Cardiac muscle cell (in vitro differentiated cells and primary cell): ENCODE results near the gene PDK2. TPM values are rescaled to one million over a fixed set of nuclear protein-coding genes. Genes with fewer than 3 reads are reported as not detected.

Experiments used
- DNase-seq, 2 donors: peaks; one replicate each; pipeline versions ENCODE4 v3.0.0 to v3.0.0-alpha.2; 2010 to 2017; ENCODE audit warnings: low read depth in 1 of 2, low spot score in 1 of 2
- H3K27ac ChIP-seq: fragments of 200-600 bp; sonication (generic); 2 replicates; pipeline ENCODE4 v1.5.1; 2016
- H3K27me3 ChIP-seq: fragments of 200-600 bp; sonication (generic); 2 replicates; pipeline ENCODE4 v1.6.0; 2016; ENCODE audit warnings: control low read depth
- H3K36me3 ChIP-seq: fragments of 200-600 bp; sonication (generic); 2 replicates; pipeline ENCODE4 v1.5.1; 2016; ENCODE audit warnings: control low read depth
- H3K4me1 ChIP-seq: fragments of 200-600 bp; sonication (generic); 2 replicates; pipeline ENCODE4 v1.8.1; 2017; ENCODE audit warnings: low read depth, mild to moderate bottlenecking, mixed run types
- H3K4me3 ChIP-seq: fragments of 200-600 bp; sonication (generic); 2 replicates; pipeline ENCODE4 v1.5.1; 2016; ENCODE audit warnings: mild to moderate bottlenecking
- H3K9me3 ChIP-seq: fragments of 200-600 bp; sonication (generic); 2 replicates; pipeline ENCODE4 v1.5.1; 2017; ENCODE audit warnings: low read depth, mild to moderate bottlenecking, control low read depth
- CTCF ChIP-seq: IDR thresholded peaks from 2 replicates; pipeline ENCODE4 v1.5.1; 2012; ENCODE audit warnings: low read depth, mild to moderate bottlenecking, low read length
- polyA plus RNA-seq: library from polyadenylated mRNA; unstranded; fragments of >200 nt; fragmentation: Nextera tagmentation; extraction: Ambion mirVana; gene quantifications from 2 replicates; pipeline ENCODE4 v1.2.1, GENCODE V29; 2016
- total RNA-seq: library from RNA; depleted of rRNA; stranded (reverse); fragments of >200 nt; gene quantifications from 2 replicates; pipeline ENCODE4 v1.2.3, GENCODE V29; 2016

Gene PDK2
- total and polyA plus RNA-seq, 2 experiments from 2014 or later, result 88.5 to 146 TPM

- Histone ChIP-seq H3K4me1 (peaks cover 3% of the 10 kb centered on the region), H3K27ac (no peak overlapping the region), H3K36me3 (no peaks in the 10 kb centered on the region), H3K27me3 (no peaks in the 10 kb centered on the region), H3K9me3 (no peaks in the 10 kb centered on the region), H3K4me3 (no peak overlapping the region)
- TF ChIP-seq CTCF, result no peak
- peak in 1 of 2 donors; percentile 56 for DNase-seq
Observed at GRCh38 chr17:50048146-50048720, 46.9 kb upstream of the PDK2 start.

DNA sequence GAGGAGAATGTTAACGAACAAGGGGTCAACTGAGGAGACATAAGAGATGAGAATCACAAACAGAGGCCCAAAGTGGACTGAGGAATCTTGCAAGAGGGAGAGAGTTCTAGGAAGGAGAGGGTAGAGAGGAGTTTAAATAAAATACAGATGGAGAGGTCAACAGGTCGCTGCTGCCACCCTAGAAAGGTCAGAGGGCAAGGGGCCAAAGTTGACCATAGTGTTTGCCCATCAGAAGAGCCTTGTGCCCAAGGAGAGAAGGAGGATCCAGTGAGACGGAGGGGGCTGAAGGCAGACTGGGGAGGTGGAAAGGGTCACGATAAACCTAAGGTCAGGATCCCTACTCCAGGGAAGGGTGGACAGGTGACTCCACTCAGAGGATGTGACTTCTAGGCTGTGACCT lies 46.2 kb upstream of the PDK2 start:
- Histone ChIP-seq H3K4me1 (peaks cover 9% of the 10 kb centered on the region), H3K27ac (no peak overlapping the region), H3K9me3 (no peaks in the 10 kb centered on the region), H3K27me3 (no peaks in the 10 kb centered on the region), H3K4me3 (no peak overlapping the region), H3K36me3 (no peaks in the 10 kb centered on the region)
- TF ChIP-seq CTCF, result no peak
- no peak for DNase-seq

DNA sequence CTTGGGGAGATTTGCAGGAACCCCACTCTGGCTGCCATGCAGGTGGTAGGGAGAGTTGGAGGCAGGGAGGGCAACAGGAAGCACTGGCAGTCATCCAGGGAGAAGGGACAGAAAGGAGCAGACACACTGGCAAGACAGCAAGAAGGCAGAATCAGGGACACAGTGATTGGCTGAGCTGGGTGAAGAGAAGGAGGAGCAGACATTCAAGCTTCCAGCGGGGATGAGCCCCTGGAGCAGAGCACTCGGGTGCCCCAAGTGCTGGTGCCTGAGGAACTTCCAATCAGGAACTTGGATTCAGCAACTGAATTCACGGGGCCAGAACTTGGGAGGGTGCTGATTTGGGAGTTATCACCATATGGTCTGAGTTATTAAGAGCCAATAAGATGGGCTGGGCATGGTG lies 45.5 kb upstream of the PDK2 start:
- no peaks in the 10 kb centered on the region for H3K27me3 ChIP-seq
- H3K36me3 ChIP-seq, result no peaks in the 10 kb centered on the region
- no peak overlapping the region for H3K4me3 ChIP-seq
- peaks cover 9% of the 10 kb centered on the region for H3K4me1 ChIP-seq
- no peaks in the 10 kb centered on the region for H3K9me3 ChIP-seq
- TF ChIP-seq CTCF, result no peak
- DNase-seq, result no peak
- no peak overlapping the region for H3K27ac ChIP-seq

DNA sequence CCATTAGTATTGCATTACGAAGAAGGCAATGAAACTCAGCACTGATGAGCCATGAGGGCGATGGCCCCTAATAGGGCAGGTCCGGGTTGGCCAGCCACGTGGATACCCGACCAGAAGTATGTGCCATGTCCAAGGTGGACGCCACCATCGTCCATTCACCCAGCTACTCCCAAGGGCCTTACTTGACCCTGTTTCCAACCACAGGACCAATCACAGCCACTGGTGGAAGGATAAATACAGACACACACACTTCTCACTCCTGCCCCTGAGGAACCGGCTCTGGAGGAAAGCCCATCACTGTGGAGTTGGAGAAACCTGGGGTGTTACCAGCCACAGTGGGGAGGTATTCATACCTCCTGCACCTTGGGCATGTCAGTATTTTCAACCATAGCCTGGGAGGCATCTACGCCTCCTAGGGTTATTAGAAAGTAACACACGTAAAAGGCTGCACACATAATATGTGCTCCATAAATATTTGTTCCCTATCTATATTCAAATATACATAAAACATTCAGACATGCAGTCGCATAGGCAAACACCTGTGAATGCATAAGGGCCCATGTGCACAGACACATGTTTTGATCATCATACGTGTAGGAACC lies 44.6 kb upstream of the PDK2 start:
- Histone ChIP-seq H3K4me1 (peaks cover 9% of the 10 kb centered on the region), H3K27ac (no peak overlapping the region), H3K27me3 (no peaks in the 10 kb centered on the region), H3K4me3 (no peak overlapping the region), H3K36me3 (no peaks in the 10 kb centered on the region), H3K9me3 (no peaks in the 10 kb centered on the region)
- no peak for TF ChIP-seq CTCF
- DNase-seq, result no peak

DNA sequence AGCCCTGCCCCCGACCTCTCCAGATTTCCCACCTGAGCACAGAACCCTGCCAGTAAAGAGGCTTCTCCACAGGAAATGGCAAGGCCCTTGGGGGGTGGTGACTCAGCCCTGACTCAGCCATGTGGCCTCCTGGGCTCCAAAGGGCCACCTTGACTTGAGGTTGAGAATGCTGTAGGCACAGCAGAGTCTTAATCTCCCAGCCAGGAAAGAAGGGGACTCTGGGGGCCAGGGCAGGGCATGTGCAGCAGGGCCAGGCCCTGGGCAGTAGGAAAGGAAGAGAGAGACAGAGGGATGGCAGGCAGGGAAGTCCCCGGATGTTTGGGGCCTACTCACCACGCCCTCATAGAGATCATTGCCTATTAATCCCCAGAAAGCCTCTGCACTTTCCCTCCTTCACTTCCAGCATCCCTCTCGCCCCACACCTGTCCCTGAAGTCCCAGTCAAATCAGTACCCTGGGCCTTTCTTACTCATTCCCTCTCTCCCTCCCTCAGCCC lies 44.0 kb upstream of the PDK2 start:
- H3K36me3 ChIP-seq, result no peaks in the 10 kb centered on the region
- no peaks in the 10 kb centered on the region for H3K9me3 ChIP-seq
- TF ChIP-seq CTCF, result no peak
- H3K27me3 ChIP-seq, result no peaks in the 10 kb centered on the region
- H3K4me1 ChIP-seq, result peaks cover 9% of the 10 kb centered on the region
- peak in 1 of 2 donors; percentile 71 for DNase-seq
- H3K27ac ChIP-seq, result no peak overlapping the region
- no peak overlapping the region for H3K4me3 ChIP-seq
